HUES48 (cell line): Measurements from ENCODE around the gene CDC25B.
"Not testable (repeated sequence)": the region's sequence is repeated elsewhere in the genome, so short reads cannot be mapped to it uniquely, and the experiment has no call there.

ENCODE experiments used
- H3K27ac ChIP-seq: one replicate; pipeline ENCODE4 v1.7.0; 2013; ENCODE audit warnings: low read depth, low read length, inconsistent platforms
- H3K27me3 ChIP-seq: 2 replicates; pipeline ENCODE4 v1.6.1; 2013; ENCODE audit warnings: mild to moderate bottlenecking, low read length; ENCODE audit not compliant: control insufficient read depth, insufficient read depth
- H3K36me3 ChIP-seq: 2 replicates; pipeline ENCODE4 v1.6.1; 2013; ENCODE audit warnings: low read length; ENCODE audit not compliant: control insufficient read depth, insufficient read depth
- H3K4me1 ChIP-seq: 2 replicates; pipeline ENCODE4 v1.6.1; 2013; ENCODE audit warnings: mild to moderate bottlenecking, low read length; ENCODE audit not compliant: control insufficient read depth, insufficient read depth
- H3K4me3 ChIP-seq: 2 replicates; pipeline ENCODE4 v1.5.1; 2013; ENCODE audit warnings: mild to moderate bottlenecking, low read depth, low read length
- H3K9ac ChIP-seq: 2 replicates; pipeline ENCODE4 v1.6.1; 2013; ENCODE audit warnings: mild to moderate bottlenecking, low read depth, low read length, moderate library complexity
- H3K9me3 ChIP-seq: 2 replicates; pipeline ENCODE4 v1.6.1; 2013; ENCODE audit warnings: low read length; ENCODE audit not compliant: control insufficient read depth, insufficient read depth

Gene CDC25B

DNA sequence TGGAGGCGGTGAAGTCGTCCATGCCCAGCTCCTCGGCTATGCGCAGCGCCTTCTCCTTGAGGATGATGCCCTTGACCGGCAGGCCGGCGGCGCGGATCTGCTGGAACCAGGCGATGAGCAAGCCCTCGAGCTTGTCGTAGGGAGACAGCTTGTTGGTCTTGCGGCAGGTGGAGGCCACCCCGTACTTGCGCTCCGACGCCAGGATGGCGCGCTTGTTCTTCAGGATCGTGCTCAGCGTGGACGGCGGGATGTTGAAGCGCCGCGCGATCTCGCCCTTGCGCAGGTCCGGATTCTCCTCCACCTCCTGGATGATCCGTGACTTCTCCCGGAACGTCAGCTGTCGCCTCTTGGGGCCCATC is 10.0 kb upstream of the CDC25B start:
- Histone ChIP-seq H3K9me3 (no peaks in the 10 kb centered on the region), H3K36me3 (peaks cover 3% of the 10 kb centered on the region; the same call in 1 of the 2 replicates), H3K27me3 (no peaks in the 10 kb centered on the region; the same call in 1 of the 2 replicates), H3K9ac (peak overlapping the region; percentile 58; the same call in 1 of the 2 replicates), H3K27ac (peak overlapping the region; percentile 47), H3K4me3 (peak overlapping the region; percentile 83), H3K4me1 (no peaks in the 10 kb centered on the region)

DNA sequence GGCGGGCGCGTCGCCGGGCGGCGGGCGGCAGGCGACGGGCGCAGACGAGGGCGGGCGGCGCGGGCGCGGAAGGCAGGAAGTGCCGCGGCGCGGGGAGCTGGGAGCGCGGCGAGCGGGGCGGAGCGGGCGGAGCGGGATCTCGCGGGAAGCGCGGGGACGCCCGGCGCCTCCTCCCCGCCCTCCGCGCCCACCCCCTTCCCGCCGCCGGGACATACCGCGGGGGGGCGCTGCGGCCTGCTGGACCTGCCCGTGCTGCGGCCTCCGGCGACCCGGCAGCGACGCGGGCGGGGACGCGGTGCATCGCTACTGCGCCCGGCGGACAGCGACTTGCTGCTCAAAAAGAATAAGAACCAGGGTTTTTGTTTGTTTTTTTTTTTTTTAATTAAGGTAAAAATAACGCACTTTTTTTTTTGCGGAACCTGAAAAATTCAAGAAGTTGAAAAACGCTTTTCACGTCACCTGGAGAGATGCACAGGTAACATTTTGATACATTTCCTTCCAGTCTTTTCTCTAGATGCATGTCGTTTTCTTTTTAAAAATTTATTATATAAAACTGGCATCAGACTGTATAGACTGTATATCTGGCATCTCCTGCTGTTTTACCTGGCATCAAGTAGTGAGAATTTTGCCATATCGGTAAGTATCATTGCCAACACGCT is 9.3 kb upstream of the CDC25B start, which contains the start of gene CENPB:
Gene CENPB (minus strand): TSS at position 76 of the 659 bp plus-strand sequence. CDS start 257 bp downstream, outside the sequence.
- peak within 1 kb of the TSS; percentile 83 for H3K4me3 ChIP-seq
- peaks cover 3% of the 10 kb centered on the region; the same call in 1 of the 2 replicates for H3K36me3 ChIP-seq
- H3K9me3 ChIP-seq = no peaks in the 10 kb centered on the region
- no peaks in the 10 kb centered on the region; the same call in 1 of the 2 replicates for H3K27me3 ChIP-seq
- H3K27ac ChIP-seq = peak within 1 kb of the TSS; percentile 47
- H3K4me1 ChIP-seq = no peaks in the 10 kb centered on the region
- peak within 1 kb of the TSS; percentile 58; the same call in 1 of the 2 replicates for H3K9ac ChIP-seq

DNA sequence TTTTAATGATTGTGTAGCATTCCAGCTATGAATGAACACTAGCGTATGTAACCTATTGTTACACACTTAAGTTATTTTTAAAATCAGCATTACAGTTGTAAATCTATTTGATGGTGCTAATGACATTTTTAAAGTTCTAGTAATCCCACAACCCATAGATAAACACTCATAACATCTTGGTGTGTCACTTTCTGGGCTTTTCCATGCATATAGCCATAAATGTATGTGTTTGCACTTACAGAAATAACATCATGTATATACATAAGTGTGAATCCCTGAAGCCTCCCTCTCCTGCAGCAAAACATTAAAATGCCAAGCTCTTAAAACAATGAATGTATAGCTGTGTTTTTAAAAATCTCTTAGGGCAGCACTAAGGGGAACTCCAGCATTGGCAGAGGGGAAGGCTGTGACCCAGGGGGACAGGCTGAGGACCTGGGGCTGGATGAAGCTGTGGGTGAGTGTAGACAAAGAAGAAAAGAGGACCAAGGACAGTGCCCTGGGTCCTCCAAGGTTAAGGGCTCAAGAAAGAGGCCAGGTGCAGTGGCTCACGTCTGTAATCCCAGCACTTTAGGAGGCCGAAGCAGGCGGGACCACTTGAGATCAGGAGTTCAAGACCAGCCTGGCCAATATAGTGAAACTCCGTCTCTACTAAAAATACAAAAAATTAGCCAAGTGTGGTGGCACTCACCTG is 8.6 kb upstream of the CDC25B start:
- Histone ChIP-seq H3K9ac (no peak overlapping the region), H3K9me3 (no peaks in the 10 kb centered on the region), H3K4me3 (peak overlapping the region; percentile 44), H3K27ac (no peak overlapping the region), H3K4me1 (no peaks in the 10 kb centered on the region), H3K36me3 (peaks cover 3% of the 10 kb centered on the region; the same call in 1 of the 2 replicates), H3K27me3 (no peaks in the 10 kb centered on the region; the same call in 1 of the 2 replicates)

DNA sequence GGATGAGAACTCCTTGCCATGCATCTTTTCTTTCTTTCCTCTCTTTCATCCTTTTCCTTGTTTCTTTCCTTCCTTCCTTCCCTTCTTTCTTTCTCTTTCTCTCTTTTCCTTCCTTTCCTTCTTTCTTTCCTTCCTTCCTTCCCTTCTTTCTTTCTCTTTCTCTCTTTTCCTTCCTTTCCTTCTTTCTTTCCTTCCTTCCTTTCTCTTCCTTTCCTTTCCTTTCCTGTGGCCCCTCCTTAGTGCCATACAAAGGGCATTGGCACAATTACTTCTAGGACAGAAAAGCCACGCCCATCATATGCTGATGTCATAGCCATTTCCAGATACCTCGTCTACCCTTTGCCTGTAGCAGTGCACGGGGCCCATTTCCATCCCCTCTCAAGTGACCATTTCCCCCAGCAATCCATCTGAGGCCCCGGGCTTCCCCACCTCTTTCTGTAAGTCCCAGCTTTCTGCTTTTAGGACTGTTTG is 7.4 kb upstream of the CDC25B start:
- H3K4me3 ChIP-seq = no peak overlapping the region
- H3K36me3 ChIP-seq = peaks cover 3% of the 10 kb centered on the region; the same call in 1 of the 2 replicates
- no peak overlapping the region for H3K9ac ChIP-seq
- no peak overlapping the region for H3K27ac ChIP-seq
- H3K27me3 ChIP-seq = no peaks in the 10 kb centered on the region; the same call in 1 of the 2 replicates
- no peaks in the 10 kb centered on the region for H3K9me3 ChIP-seq
- H3K4me1 ChIP-seq = no peaks in the 10 kb centered on the region

DNA sequence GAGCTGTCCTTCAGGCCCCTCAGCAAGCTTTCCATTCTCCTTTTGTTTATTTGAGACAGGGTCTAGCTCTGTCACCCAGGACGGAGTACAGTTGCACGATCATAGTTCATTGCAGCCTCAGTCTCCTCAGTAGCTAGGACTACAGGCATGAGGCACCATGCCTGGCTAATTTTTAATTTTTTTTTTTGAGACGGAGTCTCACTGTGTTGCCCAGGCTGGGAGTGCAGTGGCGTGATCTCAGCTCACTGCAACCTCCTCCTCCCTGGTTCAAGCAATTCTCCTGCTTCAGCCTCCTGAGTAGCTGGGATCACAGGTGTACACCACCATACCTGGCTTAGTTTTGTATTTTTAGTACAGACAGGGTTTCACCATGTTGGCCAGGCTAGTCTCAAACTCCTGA is 6.9 kb upstream of the CDC25B start:
- H3K4me3 ChIP-seq, H3K9me3 ChIP-seq, H3K27me3 ChIP-seq, H3K4me1 ChIP-seq, H3K36me3 ChIP-seq, H3K9ac ChIP-seq, H3K27ac ChIP-seq: not testable (repeated sequence)

DNA sequence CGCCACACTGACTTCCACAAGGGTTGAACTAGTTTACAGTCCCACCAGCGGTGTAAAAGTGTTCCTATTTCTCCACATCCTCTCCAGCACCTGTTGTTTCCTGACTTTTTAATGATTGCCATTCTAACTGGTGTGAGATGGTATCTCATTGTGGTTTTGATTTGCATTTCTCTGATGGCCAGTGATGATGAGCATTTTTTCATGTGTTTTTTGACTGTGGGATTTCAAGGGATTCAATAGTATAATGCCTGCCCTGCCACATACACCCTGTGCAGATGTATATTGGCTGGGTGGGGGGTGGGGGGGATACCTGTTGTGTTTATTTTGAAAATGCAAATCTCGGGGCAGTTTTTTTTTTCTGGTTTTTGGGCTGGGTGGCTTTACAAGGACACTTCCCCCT is 1.9 kb upstream of the CDC25B start:
- not testable (repeated sequence) for H3K4me3 ChIP-seq, H3K27me3 ChIP-seq, H3K36me3 ChIP-seq, H3K9me3 ChIP-seq, H3K27ac ChIP-seq, H3K9ac ChIP-seq
- H3K4me1 ChIP-seq = peaks cover 15% of the 10 kb centered on the region

DNA sequence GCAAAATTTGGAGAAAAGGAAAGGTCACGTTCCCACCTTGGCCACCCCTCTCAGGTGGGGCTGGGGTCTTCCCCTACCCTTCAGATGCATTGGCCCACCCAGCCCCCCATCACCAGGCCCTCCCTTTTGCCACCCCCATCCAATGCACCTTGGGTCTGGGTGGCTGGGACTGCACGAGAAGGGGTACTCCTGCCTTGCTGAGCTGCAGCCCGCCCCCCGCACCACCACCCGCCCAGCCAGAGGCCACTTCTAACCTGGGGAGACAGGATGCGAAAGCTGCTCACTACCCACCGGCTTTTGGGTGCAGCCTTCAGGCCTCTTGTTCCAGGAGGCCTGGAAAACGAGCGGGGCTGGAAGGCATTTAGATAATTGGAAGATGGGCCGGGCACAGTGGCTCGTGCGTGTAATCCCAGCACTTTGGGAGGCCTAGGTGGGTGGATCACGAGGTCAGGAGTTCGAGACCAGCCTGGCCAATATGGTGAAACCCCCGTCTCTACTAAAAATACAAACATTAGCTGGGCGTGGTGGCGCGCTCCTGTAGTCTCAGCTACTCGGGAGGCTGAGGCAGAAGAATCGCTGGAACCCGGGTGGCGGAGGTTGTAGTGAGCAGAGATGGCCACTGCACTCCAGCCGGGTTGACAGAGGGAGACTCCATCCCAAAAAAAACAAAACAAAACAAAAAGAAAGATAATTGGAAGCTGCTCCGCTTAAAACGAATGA is 1.2 kb upstream of the CDC25B start:
- Histone ChIP-seq H3K4me3 (peak overlapping the region; percentile 65), H3K9me3 (no peaks in the 10 kb centered on the region), H3K27me3 (no peaks in the 10 kb centered on the region), H3K9ac (no peak overlapping the region), H3K4me1 (peaks cover 20% of the 10 kb centered on the region), H3K36me3 (peaks cover 6% of the 10 kb centered on the region; the same call in 1 of the 2 replicates), H3K27ac (no peak overlapping the region)

DNA sequence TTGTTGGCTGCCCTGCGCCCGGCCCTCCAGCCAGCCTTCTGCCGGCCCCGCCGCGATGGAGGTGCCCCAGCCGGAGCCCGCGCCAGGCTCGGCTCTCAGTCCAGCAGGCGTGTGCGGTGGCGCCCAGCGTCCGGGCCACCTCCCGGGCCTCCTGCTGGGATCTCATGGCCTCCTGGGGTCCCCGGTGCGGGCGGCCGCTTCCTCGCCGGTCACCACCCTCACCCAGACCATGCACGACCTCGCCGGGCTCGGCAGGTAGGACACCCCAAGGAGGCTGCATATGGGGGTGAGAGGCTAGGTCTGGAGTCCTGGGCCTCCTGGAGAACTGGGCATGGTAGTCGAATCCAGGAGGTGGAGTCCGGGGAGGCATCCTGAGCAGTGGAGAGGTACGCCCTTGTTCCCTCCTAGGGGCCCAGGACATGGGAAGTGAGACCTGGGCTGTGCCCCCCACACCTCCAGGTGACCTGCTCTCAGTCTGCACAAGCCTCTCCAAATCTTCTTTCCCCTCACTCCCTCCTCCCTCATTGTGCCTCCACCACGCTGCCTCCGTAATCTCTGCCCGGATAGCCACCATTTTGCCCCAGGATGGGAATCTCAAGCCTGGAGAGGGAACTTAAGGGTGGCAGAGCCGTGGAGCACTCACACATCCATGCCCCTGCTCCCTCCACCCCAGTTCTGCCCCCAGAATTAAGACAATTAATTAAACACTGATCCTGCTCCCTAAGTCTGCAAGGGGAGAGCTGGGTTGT is 541 bp downstream of the CDC25B start:
- H3K4me3 ChIP-seq = peak overlapping the region; percentile 65
- no peak overlapping the region for H3K9ac ChIP-seq
- no peaks in the 10 kb centered on the region for H3K9me3 ChIP-seq
- H3K27me3 ChIP-seq = no peaks in the 10 kb centered on the region
- peaks cover 16% of the 10 kb centered on the region for H3K36me3 ChIP-seq
- H3K4me1 ChIP-seq = peaks cover 34% of the 10 kb centered on the region
- H3K27ac ChIP-seq = no peak overlapping the region

DNA sequence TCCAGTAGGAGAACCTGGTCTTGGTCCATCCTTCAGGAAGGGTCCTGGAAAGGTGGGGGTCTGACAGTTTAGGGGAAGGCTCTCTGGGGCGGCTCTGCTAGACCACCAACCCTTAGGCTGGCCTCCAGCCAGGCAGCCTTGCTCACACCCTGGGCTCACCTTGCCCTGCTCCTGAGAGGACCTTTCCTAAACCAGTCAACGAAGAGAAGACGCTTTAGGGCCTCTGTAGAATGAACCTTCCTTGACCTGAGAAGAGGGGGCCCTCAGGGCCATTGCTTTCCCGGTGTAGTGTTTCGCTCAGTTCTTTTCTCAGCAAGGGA is 1.1 kb downstream of the CDC25B start:
- Histone ChIP-seq H3K27ac (no peak overlapping the region), H3K36me3 (peaks cover 21% of the 10 kb centered on the region), H3K9ac (no peak overlapping the region), H3K27me3 (no peaks in the 10 kb centered on the region), H3K9me3 (no peaks in the 10 kb centered on the region), H3K4me3 (peak overlapping the region; percentile 65; the same call in 1 of the 2 replicates), H3K4me1 (peaks cover 34% of the 10 kb centered on the region)

DNA sequence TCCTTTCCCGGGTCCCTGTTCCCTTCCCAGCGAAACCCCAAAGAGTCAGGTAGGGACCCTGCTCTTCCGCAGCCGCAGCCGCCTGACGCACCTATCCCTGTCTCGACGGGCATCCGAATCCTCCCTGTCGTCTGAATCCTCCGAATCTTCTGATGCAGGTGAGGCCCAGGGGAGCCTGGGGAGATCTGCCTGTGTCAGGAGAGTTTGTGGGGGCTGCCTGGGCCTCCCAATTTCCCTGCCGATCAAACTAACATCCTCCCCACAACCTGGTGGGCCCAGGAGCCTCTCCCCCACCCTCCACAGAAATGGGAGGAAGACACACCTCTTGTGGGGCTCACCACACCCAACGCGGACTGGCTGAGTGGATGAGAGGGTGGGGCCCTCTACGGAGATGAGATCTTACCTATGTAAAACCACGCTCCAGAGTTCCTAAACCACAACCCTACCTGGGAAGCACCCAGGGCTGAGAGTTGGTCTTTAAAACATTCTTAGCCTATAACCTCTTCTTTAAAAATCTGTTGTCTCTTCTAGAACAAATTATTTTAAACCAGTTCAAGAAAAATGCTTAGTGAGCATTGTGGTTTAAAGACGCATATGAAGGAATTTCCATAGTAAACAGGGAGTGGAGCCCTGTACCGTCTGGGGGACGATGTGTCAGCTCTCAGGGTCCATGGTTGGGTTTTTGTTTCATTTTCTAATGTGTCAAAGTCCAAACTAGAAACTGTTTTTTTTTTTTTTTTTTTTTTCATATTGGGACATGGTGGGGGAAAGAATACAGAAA is 1.7 kb downstream of the CDC25B start:
- Histone ChIP-seq H3K27ac (no peak overlapping the region), H3K27me3 (no peaks in the 10 kb centered on the region), H3K36me3 (peaks cover 27% of the 10 kb centered on the region), H3K9ac (no peak overlapping the region), H3K9me3 (no peaks in the 10 kb centered on the region), H3K4me3 (peak overlapping the region; percentile 65; the same call in 1 of the 2 replicates), H3K4me1 (peaks cover 34% of the 10 kb centered on the region)
